Measurements from ENCODE around the gene OR6J1. TPM values are rescaled to one million over a fixed set of nuclear protein-coding genes. Genes with fewer than 3 reads are reported as not detected.
"Not testable (repeated sequence)": the region's sequence is repeated elsewhere in the genome, so short reads cannot be mapped to it uniquely, and the experiment has no call there.

Gene OR6J1
- total RNA-seq, 2 experiments from 2014 or later, result not detected

- peaks cover 39% of the 10 kb centered on the region for H3K4me1 Mint-ChIP-seq
- H3K36me3 Mint-ChIP-seq (ENCODE audit: low read depth), result peaks cover 3% of the 10 kb centered on the region
- no peak overlapping the region for H3K27ac Mint-ChIP-seq
- intact Hi-C loops (cut with DNase I, micrococcal nuclease), result no loop called here
- ChIA-PET CTCF (interaction anchor here (0.7 to 19.8 kb wide), 5 partner anchors 18 to 747 kb away, joined by 3 to 342 read pairs (median 3); no protein-coding TSS in a partner anchor), POLR2A (no interaction called here)
- no peak for DNase-seq
- no peaks in the 10 kb centered on the region for H3K9me3 Mint-ChIP-seq (ENCODE audit: low read depth)
- H3K4me3 Mint-ChIP-seq, result no peak overlapping the region
- no peak for ATAC-seq
- H3K27me3 Mint-ChIP-seq, result peaks cover 1% of the 10 kb centered on the region
These were observed 50.6 kb downstream of the OR6J1 start for GRCh38 chr14:22593601-22594000.

- no peak for ATAC-seq
- POLR2A ChIA-PET, result no interaction called here
These were observed 51.0 kb downstream of the OR6J1 start for GRCh38 chr14:22593189-22593588.

GRCh38 chr14:22589096-22589839, 54.9 kb downstream of the OR6J1 start, which contains the start of gene DAD1:
DAD1 (minus strand) TSS chr14:22589224; CDS start chr14:22589157, 67 bp downstream.
- ATAC-seq (peak; percentile 84), DNase-seq (peak; percentile 100)
- POLR2A ChIA-PET, result interaction anchor here (0.6 to 3.6 kb wide), 22 partner anchors 10 to 1324 kb away, joined by 3 to 30 read pairs (median 4); partner anchors contain the start of genes ABHD4, ACIN1, C14orf119 and LRP10
- H3K4me3 Mint-ChIP-seq, result peak within 1 kb of the TSS; percentile 93
- H3K27me3 Mint-ChIP-seq, result peaks cover 1% of the 10 kb centered on the region
- H3K36me3 Mint-ChIP-seq (ENCODE audit: low read depth), result peaks cover 38% of the 10 kb centered on the region
- CTCF ChIA-PET, result interaction anchor here (0.6 to 19.8 kb wide), 27 partner anchors 10 to 840 kb away, joined by 3 to 342 read pairs (median 4); partner anchors contain the start of genes ABHD4, HAUS4, OR6J1 and OXA1L
- intact Hi-C loops (cut with DNase I, micrococcal nuclease), result loop anchor here (1.0 to 10.0 kb wide), 15 partner anchors 9 to 1134 kb away; partner anchors contain the start of genes ABHD4 (in 2 of the 2), OXA1L (in 2 of the 2), PRMT5 (in 2 of the 2) and BCL2L2 (in 1 of the 2)
- peaks cover 72% of the 10 kb centered on the region for H3K4me1 Mint-ChIP-seq
- H3K27ac Mint-ChIP-seq, result peak within 1 kb of the TSS; percentile 97
- no peaks in the 10 kb centered on the region for H3K9me3 Mint-ChIP-seq (ENCODE audit: low read depth)

More at GRCh38 chr14:22593189-22593588, 51.0 kb downstream of the OR6J1 start:
- H3K27ac Mint-ChIP-seq, result peak overlapping the region; percentile 29
- no peak for DNase-seq
- H3K4me3 Mint-ChIP-seq, result no peak overlapping the region
- intact Hi-C loops (cut with DNase I, micrococcal nuclease), result no loop called here
- peaks cover 39% of the 10 kb centered on the region for H3K4me1 Mint-ChIP-seq
- no peaks in the 10 kb centered on the region for H3K9me3 Mint-ChIP-seq (ENCODE audit: low read depth)
- H3K36me3 Mint-ChIP-seq (ENCODE audit: low read depth), result peaks cover 5% of the 10 kb centered on the region
- CTCF ChIA-PET, result interaction anchor here (0.6 to 19.8 kb wide), 5 partner anchors 9 to 280 kb away, joined by 3 to 342 read pairs (median 4); no protein-coding TSS in a partner anchor
- H3K27me3 Mint-ChIP-seq, result peaks cover 1% of the 10 kb centered on the region

GRCh38 chr14:22588526-22589095, 55.5 kb downstream of the OR6J1 start:
- H3K9me3 Mint-ChIP-seq (ENCODE audit: low read depth), result no peaks in the 10 kb centered on the region
- DNase-seq (peak; percentile 58), ATAC-seq (peak; percentile 37)
- intact Hi-C loops (cut with DNase I, micrococcal nuclease), result loop anchor here (1.0 to 10.0 kb wide), 16 partner anchors 10 to 1134 kb away; partner anchors contain the start of genes ABHD4 (in 2 of the 2), OXA1L (in 2 of the 2), PRMT5 (in 2 of the 2) and ACIN1 (in 1 of the 2)
- peak overlapping the region; percentile 97 for H3K27ac Mint-ChIP-seq
- H3K4me1 Mint-ChIP-seq, result peaks cover 76% of the 10 kb centered on the region
- CTCF ChIA-PET, result interaction anchor here (0.6 to 19.8 kb wide), 21 partner anchors 10 to 840 kb away, joined by 3 to 342 read pairs (median 4); partner anchors contain the start of genes ABHD4, HAUS4 and SLC7A7
- POLR2A ChIA-PET, result interaction anchor here (0.6 to 3.6 kb wide), 21 partner anchors 10 to 1323 kb away, joined by 3 to 30 read pairs (median 4); partner anchors contain the start of genes ABHD4, ACIN1, C14orf119 and LRP10
- H3K36me3 Mint-ChIP-seq (ENCODE audit: low read depth), result peaks cover 45% of the 10 kb centered on the region
- H3K4me3 Mint-ChIP-seq, result peak overlapping the region; percentile 93
- H3K27me3 Mint-ChIP-seq, result peaks cover 1% of the 10 kb centered on the region

- Mint-ChIP-seq H3K4me3 (peak overlapping the region; percentile 93), H3K36me3 (ENCODE audit: low read depth) (peaks cover 53% of the 10 kb centered on the region), H3K27ac (peak overlapping the region; percentile 97), H3K4me1 (peaks cover 79% of the 10 kb centered on the region)
- ChIA-PET CTCF (interaction anchor here (0.6 to 19.8 kb wide), 12 partner anchors 9 to 478 kb away, joined by 3 to 342 read pairs (median 5); partner anchors contain the start of gene ABHD4), POLR2A (interaction anchor here (0.6 to 3.6 kb wide), 14 partner anchors 11 to 1322 kb away, joined by 3 to 30 read pairs (median 6); partner anchors contain the start of genes LRP10 and OXA1L)
- H3K9me3 Mint-ChIP-seq (ENCODE audit: low read depth); H3K27me3 Mint-ChIP-seq; DNase-seq: not testable (repeated sequence)
- intact Hi-C loops (cut with DNase I, micrococcal nuclease), result loop anchor here (1.0 to 10.0 kb wide), 6 partner anchors 264 to 1133 kb away; partner anchors contain the start of genes ACIN1 (in 1 of the 2), BCL2L2 (in 1 of the 2), C14orf119 (in 1 of the 2) and CHD8 (in 1 of the 2)
- ATAC-seq, result peak; percentile 21
These were observed 56.3 kb downstream of the OR6J1 start for GRCh38 chr14:22587677-22588422.

GRCh38 chr14:22587247-22587646, 56.9 kb downstream of the OR6J1 start:
- no peak for DNase-seq
- Mint-ChIP-seq H3K4me1 (peaks cover 80% of the 10 kb centered on the region), H3K27ac (peak overlapping the region; percentile 97), H3K4me3 (peak overlapping the region; percentile 93), H3K9me3 (ENCODE audit: low read depth) (no peaks in the 10 kb centered on the region), H3K36me3 (ENCODE audit: low read depth) (peaks cover 57% of the 10 kb centered on the region), H3K27me3 (no peaks in the 10 kb centered on the region)
- ATAC-seq, result no peak
- POLR2A ChIA-PET, result interaction anchor here (0.6 to 3.6 kb wide), 10 partner anchors 12 to 1322 kb away, joined by 3 to 30 read pairs (median 6); partner anchors contain the start of gene OXA1L
- intact Hi-C loops (cut with DNase I, micrococcal nuclease), result loop anchor here (5.0 to 10.0 kb wide), 5 partner anchors 265 to 1132 kb away; partner anchors contain the start of genes BCL2L2 (in 1 of the 2), CHD8 (in 1 of the 2), PPP1R3E (in 1 of the 2) and PRMT5 (in 1 of the 2)
- CTCF ChIA-PET, result interaction anchor here (0.7 to 19.8 kb wide), 4 partner anchors 9 to 479 kb away, joined by 3 to 342 read pairs (median 4); no protein-coding TSS in a partner anchor

GRCh38 chr14:22583994-22584393, 60.2 kb downstream of the OR6J1 start:
- ATAC-seq, result peak; percentile 6
- Mint-ChIP-seq H3K4me1 (peaks cover 73% of the 10 kb centered on the region), H3K4me3 (peak overlapping the region; percentile 93), H3K27me3 (no peaks in the 10 kb centered on the region), H3K36me3 (ENCODE audit: low read depth) (peaks cover 75% of the 10 kb centered on the region), H3K27ac (peak overlapping the region; percentile 94), H3K9me3 (ENCODE audit: low read depth) (no peaks in the 10 kb centered on the region)
- CTCF ChIA-PET, result interaction anchor here (0.5 to 19.8 kb wide), 4 partner anchors 15 to 129 kb away, joined by 4 to 342 read pairs (median 6); partner anchors contain the start of gene ABHD4
- intact Hi-C loops (cut with DNase I, micrococcal nuclease), result loop anchor here in 1 of 2 experiments (10.0 kb wide), 3 partner anchors 451 to 1129 kb away; partner anchors contain the start of genes BCL2L2, CHD8, PPP1R3E and PSMB5
- peak; percentile 23 for DNase-seq
- POLR2A ChIA-PET, result interaction anchor here (0.7 to 0.8 kb wide), 2 partner anchors 33 to 223 kb away, joined by 3 to 6 read pairs; no protein-coding TSS in a partner anchor

Other genes starting within 250 kb of the OR6J1 start
- 100 to 1,000 TPM; 265 to 302 TPM for gene DAD1, start 55.1 kb downstream of the OR6J1 start, total RNA-seq
- gene ABHD4, start 46.1 kb downstream of the OR6J1 start, total RNA-seq, result 10 to 100 TPM in 1 of 2 experiments, 1 to 10 TPM in 1; 8.3 to 10.5 TPM
- gene OXA1L, start 122.3 kb upstream of the OR6J1 start, total RNA-seq, result 100 to 1,000 TPM; 136 to 148 TPM
- gene SLC7A7, start 171.1 kb upstream of the OR6J1 start, total RNA-seq, result under 1 TPM; 0.50 to 0.72 TPM
- 100 to 1,000 TPM; 115 to 136 TPM for gene MRPL52, start 185.5 kb upstream of the OR6J1 start, total RNA-seq
- 1 to 10 TPM; 2.0 to 2.1 TPM for gene MMP14, start 192.2 kb upstream of the OR6J1 start, total RNA-seq
- gene LRP10, start 227.4 kb upstream of the OR6J1 start, total RNA-seq, result 10 to 100 TPM; 36.3 to 41.8 TPM
- under 1 TPM; 0.33 to 0.48 TPM for gene REM2, start 238.9 kb upstream of the OR6J1 start, total RNA-seq